PFSK-1 (cell line): ENCODE results near the gene IGF1R.

Experiments used
- FOXP2 ChIP-seq: optimal IDR thresholded peaks from 2 replicates; pipeline ENCODE3; 2011; ENCODE audit warnings: borderline replicate concordance, control low read depth, inconsistent platforms; ENCODE audit not compliant: insufficient read depth; ENCODE audit errors: extremely low read length, extremely low read depth
- POLR2AphosphoS5 ChIP-seq: IDR thresholded peaks from 2 replicates; pipeline ENCODE4 v1.6.1; 2012; ENCODE audit warnings: low read depth, mild to moderate bottlenecking, control low read depth, low read length, moderate library complexity
- SIN3A ChIP-seq: IDR thresholded peaks from 2 replicates; pipeline ENCODE4 v1.6.1; 2012; ENCODE audit warnings: mild to moderate bottlenecking, low read length, moderate library complexity, borderline replicate concordance; ENCODE audit not compliant: insufficient read depth
- TAF1 ChIP-seq: IDR thresholded peaks from 2 replicates; pipeline ENCODE4 v1.6.1; 2012; ENCODE audit warnings: low read length, control low read depth, borderline replicate concordance; ENCODE audit not compliant: insufficient read depth
- TF ChIP-seq, protein P1 (sequence below), 2 experiments: IDR thresholded peaks; 2 replicates each; pipeline versions ENCODE4 v1.6.1 to v1.8.0; 2011 to 2012; ENCODE audit warnings: low read depth in 2 of 2, low read length in 2 of 2, control low read depth in 1 of 2, inconsistent platforms in 1 of 2, mild to moderate bottlenecking in 1 of 2, moderate library complexity in 1 of 2; ENCODE audit not compliant: insufficient read depth in 1 of 2

The IGF1R gene

GRCh38 chr15:98900356-98900755 is 252.0 kb downstream of the IGF1R start:
- TF ChIP-seq, protein P1, sequence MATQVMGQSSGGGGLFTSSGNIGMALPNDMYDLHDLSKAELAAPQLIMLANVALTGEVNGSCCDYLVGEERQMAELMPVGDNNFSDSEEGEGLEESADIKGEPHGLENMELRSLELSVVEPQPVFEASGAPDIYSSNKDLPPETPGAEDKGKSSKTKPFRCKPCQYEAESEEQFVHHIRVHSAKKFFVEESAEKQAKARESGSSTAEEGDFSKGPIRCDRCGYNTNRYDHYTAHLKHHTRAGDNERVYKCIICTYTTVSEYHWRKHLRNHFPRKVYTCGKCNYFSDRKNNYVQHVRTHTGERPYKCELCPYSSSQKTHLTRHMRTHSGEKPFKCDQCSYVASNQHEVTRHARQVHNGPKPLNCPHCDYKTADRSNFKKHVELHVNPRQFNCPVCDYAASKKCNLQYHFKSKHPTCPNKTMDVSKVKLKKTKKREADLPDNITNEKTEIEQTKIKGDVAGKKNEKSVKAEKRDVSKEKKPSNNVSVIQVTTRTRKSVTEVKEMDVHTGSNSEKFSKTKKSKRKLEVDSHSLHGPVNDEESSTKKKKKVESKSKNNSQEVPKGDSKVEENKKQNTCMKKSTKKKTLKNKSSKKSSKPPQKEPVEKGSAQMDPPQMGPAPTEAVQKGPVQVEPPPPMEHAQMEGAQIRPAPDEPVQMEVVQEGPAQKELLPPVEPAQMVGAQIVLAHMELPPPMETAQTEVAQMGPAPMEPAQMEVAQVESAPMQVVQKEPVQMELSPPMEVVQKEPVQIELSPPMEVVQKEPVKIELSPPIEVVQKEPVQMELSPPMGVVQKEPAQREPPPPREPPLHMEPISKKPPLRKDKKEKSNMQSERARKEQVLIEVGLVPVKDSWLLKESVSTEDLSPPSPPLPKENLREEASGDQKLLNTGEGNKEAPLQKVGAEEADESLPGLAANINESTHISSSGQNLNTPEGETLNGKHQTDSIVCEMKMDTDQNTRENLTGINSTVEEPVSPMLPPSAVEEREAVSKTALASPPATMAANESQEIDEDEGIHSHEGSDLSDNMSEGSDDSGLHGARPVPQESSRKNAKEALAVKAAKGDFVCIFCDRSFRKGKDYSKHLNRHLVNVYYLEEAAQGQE (IDR thresholded peaks at IDR 0.05; ENCODE audit: insufficient read depth in 1 of 2, low read depth in 2 of 2, low read length in 2 of 2): no peak
- no peak for TF ChIP-seq SIN3A
- no peak for TF ChIP-seq TAF1
- no peak; the same call in 1 of the 2 replicates for TF ChIP-seq POLR2AphosphoS5
- no peak for TF ChIP-seq FOXP2

DNA sequence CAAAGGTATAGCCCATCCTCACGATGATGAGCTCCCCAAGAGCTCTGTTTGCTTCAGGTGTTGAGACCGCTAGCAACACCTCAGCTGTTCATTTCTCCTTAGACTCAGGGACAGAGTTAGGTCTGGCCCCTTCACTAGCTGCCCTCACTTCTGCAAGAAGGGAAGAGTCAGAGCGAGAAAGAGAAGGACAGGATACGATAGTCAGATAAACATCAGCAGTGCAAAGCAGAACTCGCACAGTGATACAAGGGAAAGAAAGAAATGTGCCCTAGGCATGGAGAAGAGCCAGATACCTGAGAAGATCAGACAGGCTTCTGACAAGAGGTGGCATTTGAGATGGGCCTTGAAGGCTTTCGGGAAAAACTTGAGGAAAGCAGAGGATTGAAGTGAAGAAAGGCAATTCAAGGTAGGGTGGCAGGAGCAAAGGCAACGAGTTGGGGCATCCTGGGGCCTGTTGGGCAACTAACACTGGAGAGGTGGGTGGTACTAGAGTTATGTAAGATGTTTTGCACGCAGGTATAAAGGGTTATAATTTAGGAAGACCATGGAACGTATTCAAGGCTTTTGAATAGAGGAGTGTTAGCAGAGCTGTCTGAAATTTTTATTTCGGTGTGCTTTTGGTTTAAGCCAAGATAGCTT is 253.2 kb downstream of the IGF1R start:
- TF ChIP-seq, protein P1 (IDR thresholded peaks at IDR 0.05; ENCODE audit: insufficient read depth in 1 of 2, low read depth in 2 of 2, low read length in 2 of 2): no peak
- TF ChIP-seq TAF1 (peak; percentile 58; the same call in 1 of the 2 replicates), POLR2AphosphoS5 (peak; percentile 48), FOXP2 (no peak)

DNA sequence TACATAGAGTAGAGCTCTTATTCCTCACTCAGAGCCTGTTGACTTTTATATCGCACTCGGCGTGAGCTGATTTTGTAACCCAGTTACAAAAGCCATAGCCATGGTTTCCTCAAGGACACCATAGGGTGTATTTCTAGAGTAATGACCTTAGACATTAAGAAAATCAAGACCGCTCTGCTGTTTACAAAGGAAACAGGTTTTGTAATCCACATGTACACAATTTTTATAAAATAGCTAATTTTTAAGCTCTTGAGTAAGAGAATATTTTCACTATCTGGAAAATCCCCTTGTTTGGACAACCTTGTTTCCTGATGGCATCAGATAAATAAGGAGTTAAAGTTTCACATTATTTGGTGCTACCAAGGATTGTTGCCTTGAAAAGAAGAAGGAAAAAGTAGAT is 254.6 kb downstream of the IGF1R start:
- no peak for TF ChIP-seq FOXP2
- no peak for TF ChIP-seq POLR2AphosphoS5
- no peak for TF ChIP-seq SIN3A
- TF ChIP-seq, protein P1 (IDR thresholded peaks at IDR 0.05; ENCODE audit: insufficient read depth in 1 of 2, low read depth in 2 of 2, low read length in 2 of 2): no peak
- TF ChIP-seq TAF1: no peak

DNA sequence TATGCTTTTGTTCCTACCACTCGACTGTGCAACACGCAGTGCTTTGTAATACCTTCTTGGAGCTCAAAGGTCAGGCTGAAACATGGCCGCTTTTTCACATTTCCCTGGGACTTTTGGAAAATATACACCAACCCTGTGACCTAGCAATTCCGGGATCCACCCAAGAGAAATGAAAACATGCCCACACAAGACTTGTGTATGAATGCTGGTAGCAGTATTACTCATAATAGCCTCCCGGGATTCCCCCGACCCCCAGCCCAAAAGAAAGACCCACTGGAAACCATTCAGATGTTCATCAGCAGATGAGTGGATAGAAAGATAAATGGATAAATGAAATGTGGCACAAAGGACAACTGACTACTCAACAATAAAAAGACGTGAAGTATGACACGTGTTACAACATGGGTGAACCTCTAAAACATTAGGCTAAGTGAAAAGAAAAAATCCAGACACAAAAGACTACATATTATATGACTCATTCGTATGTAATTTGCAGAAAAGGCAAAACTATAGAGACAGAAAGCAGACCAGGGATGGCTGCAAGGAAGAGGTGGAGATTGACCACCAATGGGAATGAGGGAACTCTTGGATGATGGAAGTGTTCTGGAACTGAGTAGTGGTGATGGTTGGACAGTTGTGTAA is 255.2 kb downstream of the IGF1R start:
- TF ChIP-seq, protein P1 (IDR thresholded peaks at IDR 0.05; ENCODE audit: insufficient read depth in 1 of 2, low read depth in 2 of 2, low read length in 2 of 2): no peak
- TF ChIP-seq POLR2AphosphoS5 (no peak), TAF1 (no peak), FOXP2 (no peak), SIN3A (no peak)

- TF ChIP-seq, protein P1 (IDR thresholded peaks at IDR 0.05; ENCODE audit: insufficient read depth in 1 of 2, low read depth in 2 of 2, low read length in 2 of 2): no peak
- TF ChIP-seq SIN3A (no peak), FOXP2 (no peak), TAF1 (no peak), POLR2AphosphoS5 (no peak)
Observed at GRCh38 chr15:98904544-98904943, 256.2 kb downstream of the IGF1R start.
